ENCODE measurements around the gene PSMA2. TPM values are rescaled to one million over a fixed set of nuclear protein-coding genes. Genes with fewer than 3 reads are reported as not detected.

The PSMA2 gene
- total and polyA plus RNA-seq, 8 donors: 23.1 to 59.7 (median 33.9) TPM

DNA sequence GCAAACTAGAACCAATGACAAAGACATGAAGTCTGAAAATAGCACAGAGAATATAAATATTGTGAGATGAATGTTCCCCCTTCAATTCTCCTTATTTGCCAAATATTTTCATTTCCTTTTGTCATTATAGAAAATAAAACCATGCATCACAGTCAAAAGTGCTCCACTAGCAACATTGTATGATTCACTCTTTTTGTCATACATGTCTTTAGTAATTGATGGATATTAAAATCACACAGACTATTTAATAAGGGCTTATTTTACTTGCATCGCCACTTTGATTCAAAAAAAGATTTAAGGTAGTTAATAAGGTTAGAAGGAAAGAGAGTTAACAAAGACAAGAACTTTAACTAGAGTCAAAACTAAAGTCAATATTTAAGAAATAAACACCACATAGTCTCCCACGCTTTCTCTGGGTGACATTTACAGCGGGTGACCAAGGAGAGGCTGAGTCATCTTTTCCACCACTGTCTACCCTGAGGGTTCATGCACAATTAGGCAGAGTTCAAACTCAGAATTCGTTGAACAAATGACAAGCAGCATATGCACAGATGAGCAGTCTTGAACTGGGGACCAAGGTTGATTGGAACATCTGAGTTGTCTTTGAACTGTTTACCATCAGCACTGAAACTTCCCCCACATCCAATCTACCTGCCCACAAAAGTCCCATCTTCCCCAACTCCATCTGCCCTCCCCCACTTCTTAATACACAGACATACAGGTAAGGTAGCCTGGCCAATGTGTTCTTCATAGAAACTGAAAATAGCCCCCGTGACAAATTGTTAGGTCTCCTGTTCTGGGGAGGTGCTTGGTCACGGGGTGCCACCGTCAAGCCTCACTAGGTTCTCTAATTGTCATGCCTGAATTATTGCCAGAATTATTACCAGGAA, 62.6 kb downstream of the PSMA2 start:
- no peak for DNase-seq
- intact Hi-C loops (cut with DNase I): no loop called here
- no peak overlapping the region for H3K4me3 ChIP-seq
- no peaks in the 10 kb centered on the region for H3K27me3 ChIP-seq
- no peaks in the 10 kb centered on the region for H3K4me1 ChIP-seq
- 53 to 59% methylated on average over 7 of the region's 7 CpGs for WGBS, 2 donors
- TF ChIP-seq, protein P1, sequence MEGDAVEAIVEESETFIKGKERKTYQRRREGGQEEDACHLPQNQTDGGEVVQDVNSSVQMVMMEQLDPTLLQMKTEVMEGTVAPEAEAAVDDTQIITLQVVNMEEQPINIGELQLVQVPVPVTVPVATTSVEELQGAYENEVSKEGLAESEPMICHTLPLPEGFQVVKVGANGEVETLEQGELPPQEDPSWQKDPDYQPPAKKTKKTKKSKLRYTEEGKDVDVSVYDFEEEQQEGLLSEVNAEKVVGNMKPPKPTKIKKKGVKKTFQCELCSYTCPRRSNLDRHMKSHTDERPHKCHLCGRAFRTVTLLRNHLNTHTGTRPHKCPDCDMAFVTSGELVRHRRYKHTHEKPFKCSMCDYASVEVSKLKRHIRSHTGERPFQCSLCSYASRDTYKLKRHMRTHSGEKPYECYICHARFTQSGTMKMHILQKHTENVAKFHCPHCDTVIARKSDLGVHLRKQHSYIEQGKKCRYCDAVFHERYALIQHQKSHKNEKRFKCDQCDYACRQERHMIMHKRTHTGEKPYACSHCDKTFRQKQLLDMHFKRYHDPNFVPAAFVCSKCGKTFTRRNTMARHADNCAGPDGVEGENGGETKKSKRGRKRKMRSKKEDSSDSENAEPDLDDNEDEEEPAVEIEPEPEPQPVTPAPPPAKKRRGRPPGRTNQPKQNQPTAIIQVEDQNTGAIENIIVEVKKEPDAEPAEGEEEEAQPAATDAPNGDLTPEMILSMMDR (IDR thresholded peaks at IDR 0.05): no peak
- no peak overlapping the region for H3K27ac ChIP-seq
- FAIRE-seq: no peak
- no peaks in the 10 kb centered on the region for H3K36me3 ChIP-seq
- no peaks in the 10 kb centered on the region for H3K9me3 ChIP-seq
- peak in 3 of 4 donors; percentile 33 to 67 (median 42) for ATAC-seq

DNA sequence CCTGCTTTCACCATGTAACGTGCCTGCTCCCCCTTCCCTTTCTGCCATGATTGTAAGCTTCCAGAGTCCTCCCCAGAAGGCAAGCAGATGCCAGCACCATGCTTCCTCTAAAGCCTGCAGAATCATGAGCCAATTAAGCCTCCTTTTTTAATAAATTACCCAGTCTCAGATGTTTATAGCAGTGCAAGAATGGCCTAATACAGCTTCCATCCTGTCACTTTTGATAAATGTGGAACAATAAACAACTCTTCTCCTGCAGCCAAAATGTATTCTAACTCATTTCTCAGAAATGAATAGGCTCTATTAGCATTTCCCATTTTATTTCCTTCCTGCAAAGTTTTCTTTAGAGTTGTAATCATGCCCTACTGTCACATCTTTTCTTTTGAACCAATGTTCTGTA, 63.5 kb downstream of the PSMA2 start:
- FAIRE-seq: no peak

More for the DNA sequence above, 63.5 kb downstream of the PSMA2 start:
- no peaks in the 10 kb centered on the region for H3K36me3 ChIP-seq
- DNase-seq (no peak), ATAC-seq (no peak)
- WGBS, 2 donors: 33 to 66% methylated on average over 1 of the region's 1 CpG
- H3K27ac ChIP-seq: no peak overlapping the region
- TF ChIP-seq, protein P1 (IDR thresholded peaks at IDR 0.05): no peak
- no peaks in the 10 kb centered on the region for H3K4me1 ChIP-seq
- intact Hi-C loops (cut with DNase I): no loop called here
- no peak overlapping the region for H3K4me3 ChIP-seq
- H3K27me3 ChIP-seq: no peaks in the 10 kb centered on the region
- H3K9me3 ChIP-seq: no peaks in the 10 kb centered on the region

Other genes with a start within 250 kb of the PSMA2 start
- 1 to 10 TPM; 2.7 to 3.9 (median 3.0) TPM for gene C7orf25, start 20.1 kb downstream of the PSMA2 start, total RNA-seq
- 1 to 10 TPM; 2.7 to 3.0 TPM for gene C7orf25, start 20.1 kb downstream of the PSMA2 start, polyA plus RNA-seq
- 10 to 100 TPM; 19.7 to 29.4 (median 25.6) TPM for gene MRPL32, start 202 bp upstream of the PSMA2 start, total RNA-seq
- gene MRPL32, start 202 bp upstream of the PSMA2 start, polyA plus RNA-seq: 10 to 100 TPM; 49.0 to 51.9 TPM
- gene HECW1, start 180.5 kb upstream of the PSMA2 start, total RNA-seq: under 1 TPM in 2 of 6 donors, not detected in 4; 0.12 to 0.69 TPM
- gene HECW1, start 180.5 kb upstream of the PSMA2 start, polyA plus RNA-seq: under 1 TPM in 1 of 2 donors, not detected in 1; 0.04 TPM